GM18909 (cell line): ENCODE measurements around the gene ZBTB40.

Experiments
- ATAC-seq: cut with Tn5 transposase; IDR thresholded peaks from one replicate; pipeline ENCODE4 v1.9.1; 2021; ENCODE audit warnings: mild to moderate bottlenecking; ENCODE audit not compliant: unreplicated experiment, poor library complexity

The ZBTB40 gene

GRCh38 chr1:22527555-22528296, 76.1 kb downstream of the ZBTB40 start:
- ATAC-seq, result no peak

GRCh38 chr1:22528451-22528850, 76.8 kb downstream of the ZBTB40 start:
- no peak for ATAC-seq

- ATAC-seq, result no peak
Measured at GRCh38 chr1:22529901-22530621, 78.4 kb downstream of the ZBTB40 start.

GRCh38 chr1:22530715-22531114, 79.1 kb downstream of the ZBTB40 start:
- no peak for ATAC-seq

- ATAC-seq, result no peak
Measured at GRCh38 chr1:22531251-22531650, 79.6 kb downstream of the ZBTB40 start.

- no peak for ATAC-seq
Measured at GRCh38 chr1:22533244-22533895, 81.7 kb downstream of the ZBTB40 start.

GRCh38 chr1:22534951-22535350, 83.3 kb downstream of the ZBTB40 start:
- no peak for ATAC-seq

- ATAC-seq, result no peak
Measured at GRCh38 chr1:22535399-22535798, 83.7 kb downstream of the ZBTB40 start.

GRCh38 chr1:22536506-22536905, 84.9 kb downstream of the ZBTB40 start:
- no peak for ATAC-seq

- no peak for ATAC-seq
Measured at GRCh38 chr1:22537441-22538139, 85.9 kb downstream of the ZBTB40 start.

- ATAC-seq, result no peak
Measured at GRCh38 chr1:22539510-22540118, 88.0 kb downstream of the ZBTB40 start.

- ATAC-seq, result no peak
Measured at GRCh38 chr1:22540337-22540736, 88.7 kb downstream of the ZBTB40 start.

- ATAC-seq, result no peak
Measured at GRCh38 chr1:22542886-22543285, 91.2 kb downstream of the ZBTB40 start.

- ATAC-seq, result no peak
Measured at GRCh38 chr1:22543679-22544078, 92.0 kb downstream of the ZBTB40 start.

- ATAC-seq, result no peak
Measured at GRCh38 chr1:22544606-22545005, 93.0 kb downstream of the ZBTB40 start.

- ATAC-seq, result no peak
Measured at GRCh38 chr1:22545141-22545540, 93.5 kb downstream of the ZBTB40 start.

GRCh38 chr1:22547186-22547817, 95.7 kb downstream of the ZBTB40 start:
- ATAC-seq, result no peak

- ATAC-seq, result no peak
Measured at GRCh38 chr1:22547818-22548462, 96.3 kb downstream of the ZBTB40 start.

GRCh38 chr1:22550021-22550420, 98.4 kb downstream of the ZBTB40 start:
- ATAC-seq, result no peak
